ENCODE data around the gene ALG2. TPM values are rescaled to one million over a fixed set of nuclear protein-coding genes. Genes with fewer than 3 reads are reported as not detected.
A peak's percentile ranks its signal among the peaks of the same experiment; 100 is the strongest.

The ALG2 gene
- polyA plus RNA-seq, 3 donors, result 15.9 to 25.5 (median 23.6) TPM

DNA sequence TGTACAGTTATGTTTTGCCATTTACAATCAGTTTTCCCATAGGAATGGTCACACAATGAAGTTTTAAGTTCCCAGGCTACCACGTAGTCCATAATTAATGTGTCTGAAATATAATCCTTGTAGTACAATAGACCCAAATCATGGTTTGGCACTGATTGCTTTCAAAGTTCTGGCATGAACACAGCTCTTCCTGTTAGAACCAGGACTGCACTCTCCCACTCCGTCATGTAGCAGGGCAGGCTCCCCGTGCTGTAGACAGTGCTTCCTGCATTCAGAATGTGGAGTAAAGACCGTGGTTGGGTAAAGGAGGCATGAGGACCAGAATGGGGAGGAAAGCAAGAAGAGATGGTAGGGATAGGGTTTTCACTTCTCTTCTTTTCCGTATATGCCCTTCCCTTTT, 4.3 kb upstream of the ALG2 start:
- H3K9ac ChIP-seq (ENCODE audit: insufficient read depth, low read length, poor library complexity, severe bottlenecking), result no peak overlapping the region
- Mint-ChIP-seq H3K36me3 (peaks cover 62 to 72% of the 10 kb centered on the region in 2 donors), H3K27me3 (ENCODE audit: low read depth in 3 of 3) (peaks cover 0 to under 1% (median 0%) of the 10 kb centered on the region in 3 donors), H3K4me1 (peaks cover 24% of the 10 kb centered on the region), H3K4me3 (no peak overlapping the region), H3K27ac (peak overlapping the region in 1 of 7 donors; percentile 12), H3K9me3 (no peaks in the 10 kb centered on the region)
- H3K4me2 ChIP-seq (replicated peaks; ENCODE audit: extremely low read depth, low read length, poor library complexity, severe bottlenecking), result no peak overlapping the region
- H3K4me1 ChIP-seq (ENCODE audit: control insufficient read depth in 1 of 2, insufficient read depth in 2 of 2, low read length in 2 of 2), result peaks cover 12 to 21% of the 10 kb centered on the region in 2 donors
- WGBS (ENCODE audit: insufficient coverage), result 77% methylated on average over 3 of the region's 5 CpGs
- H2AFZ ChIP-seq (ENCODE audit: insufficient read depth, low read depth, low read length, poor library complexity, severe bottlenecking), result no peak overlapping the region
- DNase-seq, result no peak
- no peaks in the 10 kb centered on the region for H3K27me3 ChIP-seq (ENCODE audit: control insufficient read depth in 2 of 2, insufficient read depth in 2 of 2, low read length in 2 of 2)
- intact Hi-C loops (cut with micrococcal nuclease), result loop anchor here in 1 of 2 donors (10.0 kb wide), 1 partner anchor 599 kb away; the partner anchor contains the start of gene NR4A3
- H3K27ac ChIP-seq (ENCODE audit: low read depth in 1 of 2, low read length in 2 of 2), result peak overlapping the region in 1 of 2 donors; percentile 37
- no peak overlapping the region for H3K4me3 ChIP-seq (replicated peaks in 1 of 3; ENCODE audit: low read depth in 2 of 3, low read length in 3 of 3)
- no peaks in the 10 kb centered on the region for H3K9me3 ChIP-seq (replicated peaks in 1 of 2; ENCODE audit: control insufficient read depth in 1 of 2, insufficient read depth in 1 of 2, low read length in 2 of 2)
- H3K79me2 ChIP-seq (ENCODE audit: insufficient read depth, low read length), result peaks cover 60% of the 10 kb centered on the region
- peaks cover 47 to 65% of the 10 kb centered on the region in 2 donors for H3K36me3 ChIP-seq (replicated peaks in 1 of 2; ENCODE audit: control insufficient read depth in 1 of 2, insufficient read depth in 2 of 2, low read length in 2 of 2)
- TF ChIP-seq, protein P1, sequence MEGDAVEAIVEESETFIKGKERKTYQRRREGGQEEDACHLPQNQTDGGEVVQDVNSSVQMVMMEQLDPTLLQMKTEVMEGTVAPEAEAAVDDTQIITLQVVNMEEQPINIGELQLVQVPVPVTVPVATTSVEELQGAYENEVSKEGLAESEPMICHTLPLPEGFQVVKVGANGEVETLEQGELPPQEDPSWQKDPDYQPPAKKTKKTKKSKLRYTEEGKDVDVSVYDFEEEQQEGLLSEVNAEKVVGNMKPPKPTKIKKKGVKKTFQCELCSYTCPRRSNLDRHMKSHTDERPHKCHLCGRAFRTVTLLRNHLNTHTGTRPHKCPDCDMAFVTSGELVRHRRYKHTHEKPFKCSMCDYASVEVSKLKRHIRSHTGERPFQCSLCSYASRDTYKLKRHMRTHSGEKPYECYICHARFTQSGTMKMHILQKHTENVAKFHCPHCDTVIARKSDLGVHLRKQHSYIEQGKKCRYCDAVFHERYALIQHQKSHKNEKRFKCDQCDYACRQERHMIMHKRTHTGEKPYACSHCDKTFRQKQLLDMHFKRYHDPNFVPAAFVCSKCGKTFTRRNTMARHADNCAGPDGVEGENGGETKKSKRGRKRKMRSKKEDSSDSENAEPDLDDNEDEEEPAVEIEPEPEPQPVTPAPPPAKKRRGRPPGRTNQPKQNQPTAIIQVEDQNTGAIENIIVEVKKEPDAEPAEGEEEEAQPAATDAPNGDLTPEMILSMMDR (IDR thresholded peaks at IDR 0.05), result no peak
- H4K20me1 ChIP-seq (ENCODE audit: insufficient read depth, low read length), result peaks cover 39% of the 10 kb centered on the region

DNA sequence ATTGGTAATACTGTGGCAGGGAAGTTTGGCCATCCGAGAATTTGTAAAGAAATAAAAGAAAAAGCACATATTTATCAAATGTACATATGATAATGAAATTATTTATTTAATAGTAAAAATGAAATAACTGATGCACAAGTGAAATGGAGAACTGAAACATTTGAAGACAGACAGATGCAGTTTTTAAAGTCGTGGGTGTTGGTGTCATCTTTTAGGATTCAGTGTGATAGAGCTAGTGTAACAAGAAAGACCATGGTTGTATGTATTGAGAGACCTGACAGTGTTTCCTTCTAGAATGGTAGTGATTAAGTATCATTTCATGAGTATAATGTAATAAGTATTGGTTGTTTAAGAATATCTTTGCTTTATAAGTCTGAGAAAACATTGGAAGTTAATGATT, 2.7 kb upstream of the ALG2 start:
- Histone ChIP-seq H3K9ac (ENCODE audit: insufficient read depth, low read length, poor library complexity, severe bottlenecking) (no peak overlapping the region), H3K4me3 (replicated peaks in 1 of 3; ENCODE audit: low read depth in 2 of 3, low read length in 3 of 3) (no peak overlapping the region), H3K9me3 (replicated peaks in 1 of 2; ENCODE audit: control insufficient read depth in 1 of 2, insufficient read depth in 1 of 2, low read length in 2 of 2) (no peaks in the 10 kb centered on the region), H3K27ac (ENCODE audit: low read depth in 1 of 2, low read length in 2 of 2) (no peak overlapping the region), H3K36me3 (replicated peaks in 1 of 2; ENCODE audit: control insufficient read depth in 1 of 2, insufficient read depth in 2 of 2, low read length in 2 of 2) (peaks cover 31 to 49% of the 10 kb centered on the region in 2 donors), H3K4me2 (replicated peaks; ENCODE audit: extremely low read depth, low read length, poor library complexity, severe bottlenecking) (no peak overlapping the region), H2AFZ (ENCODE audit: insufficient read depth, low read depth, low read length, poor library complexity, severe bottlenecking) (no peak overlapping the region), H3K79me2 (ENCODE audit: insufficient read depth, low read length) (peaks cover 76% of the 10 kb centered on the region), H3K4me1 (ENCODE audit: control insufficient read depth in 1 of 2, insufficient read depth in 2 of 2, low read length in 2 of 2) (peaks cover 27 to 37% of the 10 kb centered on the region in 2 donors), H4K20me1 (ENCODE audit: insufficient read depth, low read length) (peaks cover 53% of the 10 kb centered on the region), H3K27me3 (ENCODE audit: control insufficient read depth in 2 of 2, insufficient read depth in 2 of 2, low read length in 2 of 2) (no peaks in the 10 kb centered on the region)
- H3K27ac Mint-ChIP-seq, result peak overlapping the region in 1 of 7 donors; percentile 99
- WGBS (ENCODE audit: insufficient coverage), result 0% methylated on average over 1 of the region's 2 CpGs
- intact Hi-C loops (cut with micrococcal nuclease), result loop anchor here in 1 of 2 donors (5.0 to 10.0 kb wide), 2 partner anchors 600 to 683 kb away; partner anchors contain the start of genes NR4A3 and STX17
- no peak overlapping the region for H3K4me3 Mint-ChIP-seq
- H3K36me3 Mint-ChIP-seq, result peaks cover 49 to 60% of the 10 kb centered on the region in 2 donors
- H3K27me3 Mint-ChIP-seq (ENCODE audit: low read depth in 3 of 3), result peaks cover 0 to 2% (median 0%) of the 10 kb centered on the region in 3 donors
- peaks cover 38% of the 10 kb centered on the region for H3K4me1 Mint-ChIP-seq
- DNase-seq, result no peak
- TF ChIP-seq, protein P1 (IDR thresholded peaks at IDR 0.05), result no peak
- H3K9me3 Mint-ChIP-seq, result no peaks in the 10 kb centered on the region
